BLaER1 (cell line): ENCODE results near the gene ANAPC15.
"Not testable (repeated sequence)": the region's sequence is repeated elsewhere in the genome, so short reads cannot be mapped to it uniquely, and the experiment has no call there.

Experiments
- H3K27ac ChIP-seq: shearing (Covaris generic); formaldehyde crosslinking; 2 replicates; pipeline ENCODE4 v1.8.1; 2022
- H3K27me3 ChIP-seq: shearing (Covaris generic); formaldehyde crosslinking; 2 replicates; pipeline ENCODE4 v1.8.1; 2022
- H3K36me3 ChIP-seq: shearing (Covaris generic); formaldehyde crosslinking; 2 replicates; pipeline ENCODE4 v1.8.1; 2022
- H3K4me1 ChIP-seq: shearing (Covaris generic); formaldehyde crosslinking; 2 replicates; pipeline ENCODE4 v1.8.1; 2022
- H3K4me2 ChIP-seq: shearing (Covaris generic); formaldehyde crosslinking; 2 replicates; pipeline ENCODE4 v1.8.1; 2022
- H3K4me3 ChIP-seq: shearing (Covaris generic); formaldehyde crosslinking; 2 replicates; pipeline ENCODE4 v1.8.1; 2022
- H3K9ac ChIP-seq: shearing (Covaris generic); formaldehyde crosslinking; 2 replicates; pipeline ENCODE4 v1.8.1; 2022
- H3K9me3 ChIP-seq: shearing (Covaris generic); formaldehyde crosslinking; 2 replicates; pipeline ENCODE4 v1.8.1; 2022
- H4K20me1 ChIP-seq: shearing (Covaris generic); formaldehyde crosslinking; 2 replicates; pipeline ENCODE4 v1.8.1; 2022
- Cebpa-rat ChIP-seq: shearing (Covaris generic); IDR thresholded peaks from 2 replicates; pipeline ENCODE4 v1.8.1; 2022

The ANAPC15 gene

DNA sequence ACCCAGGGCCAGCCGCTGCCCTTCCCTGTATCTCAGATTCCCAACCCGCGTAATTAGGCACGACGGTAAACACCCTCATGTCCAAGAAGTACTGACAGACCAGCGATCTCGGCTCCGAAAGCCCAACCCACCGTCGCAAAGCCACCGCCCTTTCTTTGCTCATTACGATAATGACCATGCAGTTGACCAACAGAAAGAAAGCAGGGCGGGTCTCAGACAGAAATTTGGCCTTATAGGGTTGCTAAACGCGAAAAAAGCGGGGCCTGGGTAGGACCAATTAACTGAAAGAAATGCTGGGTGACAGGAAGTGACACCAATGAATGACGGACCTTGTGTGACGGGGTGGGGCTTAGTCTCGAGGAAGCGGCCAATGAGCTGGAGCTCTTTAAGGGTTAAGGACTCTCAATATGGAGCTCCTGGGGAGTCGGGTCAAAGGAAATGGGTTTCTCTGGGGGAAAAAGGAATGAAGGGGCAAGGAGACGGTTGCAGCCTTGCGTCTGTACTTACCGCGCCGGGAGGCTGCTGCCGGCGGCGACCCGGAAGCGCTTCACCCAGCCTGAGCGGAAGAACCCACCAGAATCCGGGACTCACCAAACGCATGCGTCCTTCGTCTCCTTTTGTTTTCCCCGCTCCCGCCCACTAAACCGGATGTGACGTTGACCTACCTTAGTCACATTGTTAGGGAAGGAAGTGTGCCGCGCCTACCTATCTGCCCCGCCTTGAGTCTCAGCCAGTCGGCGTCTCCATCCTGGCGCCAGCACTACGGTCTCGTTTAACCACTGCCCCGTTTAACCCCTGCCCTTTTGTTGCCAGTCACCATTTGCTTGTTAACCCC, at the start of gene ANAPC15:
ANAPC15 (minus strand) TSS at position 553 of the 835 bp plus-strand sequence. CDS start 1,419 bp downstream, outside the sequence.
- H3K4me1 ChIP-seq: peaks cover 20% of the 10 kb centered on the region
- no peak for TF ChIP-seq Cebpa-rat
- peak within 1 kb of the TSS; percentile 97 for H3K9ac ChIP-seq
- H3K36me3 ChIP-seq: peaks cover 31% of the 10 kb centered on the region
- H3K9me3 ChIP-seq: no peaks in the 10 kb centered on the region
- peak within 1 kb of the TSS; percentile 94 for H3K4me2 ChIP-seq
- peak within 1 kb of the TSS; percentile 73 for H3K4me3 ChIP-seq
- no peaks in the 10 kb centered on the region for H3K27me3 ChIP-seq
- H3K27ac ChIP-seq: peak within 1 kb of the TSS; percentile 99
- no peaks in the 10 kb centered on the region for H4K20me1 ChIP-seq

DNA sequence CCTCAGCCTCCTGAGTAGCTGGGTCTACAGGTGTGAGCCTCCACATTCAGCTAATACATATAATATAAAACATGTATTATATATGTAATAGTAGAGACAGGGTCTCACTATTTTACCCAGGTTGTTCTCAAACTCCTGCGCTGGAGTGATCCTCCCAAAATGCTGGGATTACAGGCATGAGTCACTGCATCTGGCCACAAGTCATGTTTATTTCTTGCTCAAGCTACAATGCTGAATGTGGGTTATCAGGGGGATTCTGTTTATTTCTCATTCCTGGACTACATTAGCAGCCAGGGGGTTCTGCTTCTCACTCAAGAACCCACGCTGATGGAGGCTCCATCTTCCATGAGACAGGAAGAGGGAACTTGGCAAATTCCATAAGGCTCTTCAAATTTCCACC, 47.8 kb upstream of the ANAPC15 start:
- Histone ChIP-seq H3K4me2 (no peak overlapping the region), H4K20me1 (no peaks in the 10 kb centered on the region), H3K36me3 (no peaks in the 10 kb centered on the region), H3K27ac (no peak overlapping the region), H3K4me3 (no peak overlapping the region), H3K4me1 (no peaks in the 10 kb centered on the region), H3K9ac (no peak overlapping the region), H3K27me3 (no peaks in the 10 kb centered on the region), H3K9me3 (no peaks in the 10 kb centered on the region)
- no peak for TF ChIP-seq Cebpa-rat

DNA sequence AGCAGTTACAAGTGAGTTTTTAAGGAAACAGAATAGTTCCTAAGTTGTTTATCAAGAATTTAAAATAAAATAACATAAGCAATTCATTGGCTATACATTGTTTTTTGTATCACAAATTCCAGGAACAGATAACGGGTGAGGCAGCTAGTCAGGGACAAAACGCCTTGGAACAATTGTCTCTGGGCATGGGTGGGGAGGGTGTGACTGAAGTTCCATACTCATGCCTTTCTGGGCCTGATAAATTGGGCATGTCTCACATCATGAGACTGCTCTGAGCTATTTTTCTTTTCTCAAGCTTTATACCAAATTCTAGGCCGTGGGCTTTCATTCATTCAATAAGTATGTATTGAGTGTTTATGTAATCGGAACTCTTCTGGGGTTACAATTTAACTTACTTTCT, 44.6 kb upstream of the ANAPC15 start:
- Histone ChIP-seq H4K20me1 (no peaks in the 10 kb centered on the region), H3K27ac (no peak overlapping the region), H3K4me3 (no peak overlapping the region), H3K9ac (no peak overlapping the region), H3K9me3 (no peaks in the 10 kb centered on the region), H3K36me3 (no peaks in the 10 kb centered on the region), H3K4me1 (no peaks in the 10 kb centered on the region), H3K4me2 (no peak overlapping the region), H3K27me3 (no peaks in the 10 kb centered on the region)
- TF ChIP-seq Cebpa-rat: no peak

DNA sequence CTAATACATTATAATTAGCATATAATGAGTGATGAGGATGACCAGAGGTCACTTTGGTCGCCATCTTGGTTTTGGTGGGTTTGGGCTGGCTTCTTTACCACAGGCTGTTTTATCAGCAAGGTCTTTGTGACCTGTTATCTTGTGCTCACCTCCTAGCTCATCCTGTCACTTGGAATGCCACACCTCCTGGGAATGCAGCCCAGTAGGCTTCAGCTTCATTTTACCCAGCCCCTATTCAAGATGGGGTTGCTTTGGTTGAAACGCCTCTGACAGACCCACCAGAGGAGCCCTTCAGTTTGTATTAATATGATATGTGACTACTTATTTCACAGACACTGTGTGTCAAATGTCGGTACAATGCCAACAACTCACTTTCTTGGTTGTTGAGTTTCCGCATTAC, 43.3 kb upstream of the ANAPC15 start:
- Histone ChIP-seq H3K4me3 (no peak overlapping the region), H4K20me1 (no peaks in the 10 kb centered on the region), H3K27me3 (no peaks in the 10 kb centered on the region), H3K9ac (no peak overlapping the region), H3K9me3 (no peaks in the 10 kb centered on the region), H3K36me3 (no peaks in the 10 kb centered on the region), H3K4me2 (no peak overlapping the region), H3K4me1 (no peaks in the 10 kb centered on the region), H3K27ac (no peak overlapping the region)
- TF ChIP-seq Cebpa-rat: no peak

DNA sequence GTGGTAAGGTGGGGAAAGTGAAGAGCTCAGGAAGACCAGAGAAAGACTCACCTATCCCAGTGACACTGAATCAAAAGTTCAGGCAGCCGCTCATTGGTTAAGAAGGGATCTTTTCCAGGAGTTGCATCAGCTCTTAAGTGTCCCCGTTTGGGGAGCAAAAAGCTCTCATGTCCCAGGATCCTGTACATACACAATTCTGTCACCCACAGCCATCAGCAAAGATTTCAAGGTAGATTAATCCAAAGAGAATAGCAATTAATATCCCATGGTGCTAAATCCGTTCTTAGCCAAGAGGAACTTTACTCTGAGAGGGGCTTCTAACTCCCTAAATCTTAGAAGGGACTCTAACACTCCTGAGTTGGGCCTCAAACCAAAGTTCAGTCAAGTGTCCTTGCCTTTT, 42.3 kb upstream of the ANAPC15 start:
- Histone ChIP-seq H3K9me3 (no peaks in the 10 kb centered on the region), H3K4me1 (no peaks in the 10 kb centered on the region), H3K36me3 (no peaks in the 10 kb centered on the region), H3K4me2 (no peak overlapping the region), H3K27ac (no peak overlapping the region), H4K20me1 (no peaks in the 10 kb centered on the region), H3K27me3 (no peaks in the 10 kb centered on the region), H3K4me3 (no peak overlapping the region), H3K9ac (no peak overlapping the region)
- TF ChIP-seq Cebpa-rat: no peak

DNA sequence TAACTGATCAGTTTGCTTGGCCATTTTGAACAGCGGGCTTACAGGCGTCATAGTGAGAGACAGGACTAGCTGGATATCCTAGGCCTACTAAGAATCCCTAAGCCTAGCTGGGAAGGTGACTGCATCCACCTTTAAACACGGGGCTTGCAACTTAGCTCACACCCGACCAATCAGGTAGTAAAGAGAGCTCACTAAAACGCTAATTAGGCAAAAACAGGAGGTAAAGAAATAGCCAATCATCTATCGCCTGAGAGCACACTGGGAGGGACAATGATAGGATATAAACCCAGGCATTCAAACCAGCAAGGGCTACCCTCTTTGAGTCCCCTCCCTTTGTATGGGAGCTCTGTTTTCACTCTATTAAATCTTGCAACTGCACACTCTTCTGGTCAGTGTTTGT, 41.4 kb upstream of the ANAPC15 start:
- H3K9me3 ChIP-seq, H3K4me3 ChIP-seq, H4K20me1 ChIP-seq, H3K9ac ChIP-seq, H3K4me2 ChIP-seq, H3K36me3 ChIP-seq, H3K4me1 ChIP-seq, H3K27me3 ChIP-seq, H3K27ac ChIP-seq: not testable (repeated sequence)

DNA sequence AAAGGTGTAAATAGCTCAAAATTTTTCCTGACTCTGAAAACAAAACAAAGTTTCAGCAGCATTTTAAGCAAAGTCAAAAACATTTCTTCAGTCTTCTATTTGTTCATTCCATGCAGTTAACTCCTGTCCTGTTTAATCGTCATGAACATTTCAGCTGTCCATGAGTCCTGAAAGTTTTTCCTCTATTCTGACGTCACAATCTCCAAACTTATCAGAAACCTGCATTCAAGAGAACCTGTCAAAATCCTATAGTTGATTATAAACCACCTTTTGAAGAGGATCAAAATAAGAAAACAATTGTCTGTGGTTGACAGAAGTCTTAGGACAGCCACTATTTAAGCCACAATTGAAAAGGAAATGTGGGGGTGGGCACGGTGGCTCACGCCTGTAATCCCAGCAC, 38.4 kb upstream of the ANAPC15 start:
- H3K4me1 ChIP-seq: no peaks in the 10 kb centered on the region
- H3K27me3 ChIP-seq: no peaks in the 10 kb centered on the region
- no peak overlapping the region for H3K27ac ChIP-seq
- H3K9me3 ChIP-seq: no peaks in the 10 kb centered on the region
- H4K20me1 ChIP-seq: no peaks in the 10 kb centered on the region
- TF ChIP-seq Cebpa-rat: no peak
- no peak overlapping the region for H3K4me2 ChIP-seq
- no peak overlapping the region for H3K9ac ChIP-seq
- H3K36me3 ChIP-seq: no peaks in the 10 kb centered on the region
- H3K4me3 ChIP-seq: no peak overlapping the region

DNA sequence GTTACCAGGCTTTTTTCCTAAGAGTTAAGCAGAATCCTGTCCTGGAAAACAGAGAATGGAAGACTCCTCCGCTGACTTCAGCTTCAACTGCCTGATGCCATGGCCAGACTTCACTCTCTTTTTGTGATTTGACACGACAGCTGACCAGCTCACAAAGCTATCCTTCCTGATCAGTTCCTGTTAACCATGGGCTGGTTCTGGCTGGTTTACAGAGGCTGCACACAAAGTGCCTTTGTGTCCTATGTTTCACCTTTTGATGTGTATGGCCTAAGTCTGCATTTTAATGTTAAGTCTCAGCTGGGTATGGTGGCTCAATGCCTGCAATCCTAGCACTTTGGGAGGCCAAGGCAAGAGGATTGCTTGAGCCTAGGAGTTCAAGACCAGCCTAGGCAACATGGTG, 34.1 kb upstream of the ANAPC15 start:
- no peak for TF ChIP-seq Cebpa-rat

DNA sequence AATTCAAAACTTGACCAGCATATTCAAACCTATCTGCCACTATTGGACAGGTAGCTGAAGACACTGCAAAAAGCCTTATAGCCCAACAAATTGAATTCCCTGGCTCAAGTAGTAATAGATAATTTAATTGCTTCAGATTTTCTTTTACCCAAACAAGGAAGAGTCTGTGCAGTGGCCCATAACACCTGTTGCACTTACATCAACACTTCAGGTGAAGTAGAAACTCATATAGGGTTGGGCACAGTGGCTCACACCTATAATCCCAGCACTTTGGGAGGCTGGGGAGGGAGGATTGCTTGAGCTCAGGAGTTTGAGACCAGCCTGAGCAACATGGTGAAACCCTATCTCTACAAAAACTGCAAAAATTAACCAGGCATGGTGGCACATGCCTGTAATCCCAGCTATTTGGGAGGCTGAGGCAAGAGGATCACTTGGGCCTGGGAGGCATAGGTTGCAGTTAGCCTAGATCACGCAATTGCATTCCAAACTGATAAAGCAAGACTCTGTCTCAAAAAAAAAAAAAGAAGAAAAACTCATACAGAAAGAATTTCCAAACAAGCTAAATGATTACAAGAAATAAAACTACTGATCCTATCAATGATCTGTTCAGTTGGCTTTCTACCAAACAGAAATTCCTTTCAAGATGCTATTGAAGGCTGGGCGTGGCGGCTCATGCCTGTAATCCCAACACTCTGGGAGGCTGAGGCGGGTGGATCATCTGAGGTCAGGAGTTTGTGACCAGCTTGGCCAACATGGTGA, 32.5 kb upstream of the ANAPC15 start:
- Histone ChIP-seq H3K9me3 (no peaks in the 10 kb centered on the region), H3K36me3 (no peaks in the 10 kb centered on the region), H3K9ac (no peak overlapping the region), H3K4me3 (no peak overlapping the region), H3K4me2 (no peak overlapping the region), H4K20me1 (no peaks in the 10 kb centered on the region), H3K27ac (no peak overlapping the region), H3K27me3 (no peaks in the 10 kb centered on the region), H3K4me1 (no peaks in the 10 kb centered on the region)
- no peak for TF ChIP-seq Cebpa-rat

More for the DNA sequence above, 34.1 kb upstream of the ANAPC15 start:
- Histone ChIP-seq H4K20me1 (no peaks in the 10 kb centered on the region), H3K4me1 (no peaks in the 10 kb centered on the region), H3K27me3 (no peaks in the 10 kb centered on the region), H3K9me3 (no peaks in the 10 kb centered on the region), H3K27ac (no peak overlapping the region), H3K4me3 (no peak overlapping the region), H3K36me3 (no peaks in the 10 kb centered on the region), H3K4me2 (no peak overlapping the region), H3K9ac (no peak overlapping the region)

DNA sequence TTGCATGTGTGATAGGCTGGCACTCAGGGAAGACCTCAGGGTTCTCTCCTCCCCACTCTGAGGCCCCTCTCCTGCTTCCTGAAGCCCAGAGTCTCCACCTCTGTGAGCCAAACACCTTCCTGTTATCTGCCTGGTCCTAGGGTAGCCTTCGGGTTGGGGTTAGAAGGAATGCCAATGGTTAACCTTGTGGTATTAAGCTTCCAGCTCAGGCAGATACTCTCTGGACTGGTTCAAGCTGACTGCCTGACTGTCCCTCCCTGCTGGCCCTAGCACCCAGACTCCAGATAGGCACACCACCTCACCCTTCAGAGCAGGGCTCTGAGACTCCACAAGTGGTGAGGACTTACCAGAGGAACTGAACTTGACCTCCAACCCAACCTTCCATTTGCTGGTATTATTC, 30.0 kb upstream of the ANAPC15 start:
- not testable (repeated sequence) for H3K9ac ChIP-seq, H3K4me1 ChIP-seq, H3K9me3 ChIP-seq, H3K36me3 ChIP-seq, H3K4me2 ChIP-seq, H4K20me1 ChIP-seq, H3K27ac ChIP-seq, H3K27me3 ChIP-seq, H3K4me3 ChIP-seq

DNA sequence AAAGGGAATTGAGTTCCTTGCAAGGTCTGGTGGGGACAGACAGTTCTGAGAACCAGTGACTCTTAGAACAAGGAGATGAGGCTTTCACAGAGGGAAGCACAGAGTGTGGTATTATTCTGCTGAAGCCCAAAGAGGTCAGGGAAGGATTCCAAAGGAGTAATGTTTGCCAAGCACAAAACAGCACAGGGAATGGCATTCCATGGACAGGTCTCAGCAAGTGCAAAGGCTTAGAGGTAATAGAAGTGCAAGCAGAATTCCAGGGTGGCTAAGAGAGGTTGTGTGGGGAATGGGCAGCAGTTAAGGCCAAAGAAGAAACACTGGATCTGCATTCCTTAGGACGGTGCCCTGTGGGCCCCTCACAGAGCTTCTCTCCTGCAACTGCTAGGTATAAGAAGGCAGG, 29.6 kb upstream of the ANAPC15 start:
- H3K27me3 ChIP-seq, H3K36me3 ChIP-seq, H3K4me2 ChIP-seq, H3K4me1 ChIP-seq, H3K27ac ChIP-seq, H4K20me1 ChIP-seq, H3K4me3 ChIP-seq, H3K9me3 ChIP-seq, H3K9ac ChIP-seq: not testable (repeated sequence)
